OCI-LY1 (cell line): ENCODE data around the gene ANKRD2.

Experiments
- EZH2 ChIP-seq: fragments of 200-600 bp; sonication (generic), shearing (Covaris generic); IDR thresholded peaks from 2 replicates; pipeline ENCODE4 v1.8.0; 2017; ENCODE audit warnings: borderline replicate concordance, mixed run types, mild to moderate bottlenecking, antibody characterized with exemption, low read length, moderate library complexity, mixed read lengths
- TF ChIP-seq, protein P1 (sequence below): fragments of 200-600 bp; sonication (generic), shearing (Covaris generic); IDR thresholded peaks from 2 replicates; pipeline ENCODE4 v1.5.1; 2017; ENCODE audit warnings: mild to moderate bottlenecking, antibody characterized with exemption, low read length, moderate library complexity, mixed read lengths

DNA sequence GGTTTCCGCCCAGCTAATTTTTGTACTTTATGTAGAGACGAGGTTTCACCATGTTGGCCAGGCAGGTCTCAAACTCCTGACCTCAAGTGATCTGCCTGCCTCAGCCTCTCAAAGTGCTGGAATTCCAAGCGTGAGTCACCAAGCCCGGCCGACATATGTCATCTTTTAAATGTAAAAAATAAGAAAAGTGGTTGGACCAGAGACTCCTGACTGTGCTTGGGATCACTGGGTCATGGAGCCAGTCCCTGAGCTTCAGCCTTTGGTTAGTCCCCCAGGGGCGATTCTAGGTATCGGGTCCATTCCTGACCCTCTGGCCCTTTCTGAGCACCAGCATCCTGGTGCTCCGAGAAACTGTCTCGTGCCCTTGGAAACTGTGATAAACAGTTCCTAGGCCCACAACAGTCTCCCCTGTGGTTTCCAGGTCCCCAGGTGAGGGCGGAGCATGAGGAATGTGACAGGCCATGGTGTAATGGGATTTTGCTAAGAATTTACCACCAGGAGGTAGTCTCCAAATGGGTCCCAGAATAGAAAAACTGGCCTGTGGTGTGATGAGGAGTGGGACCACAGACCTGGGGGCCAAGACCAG is 41.1 kb upstream of the ANKRD2 start:
- TF ChIP-seq, protein P1, sequence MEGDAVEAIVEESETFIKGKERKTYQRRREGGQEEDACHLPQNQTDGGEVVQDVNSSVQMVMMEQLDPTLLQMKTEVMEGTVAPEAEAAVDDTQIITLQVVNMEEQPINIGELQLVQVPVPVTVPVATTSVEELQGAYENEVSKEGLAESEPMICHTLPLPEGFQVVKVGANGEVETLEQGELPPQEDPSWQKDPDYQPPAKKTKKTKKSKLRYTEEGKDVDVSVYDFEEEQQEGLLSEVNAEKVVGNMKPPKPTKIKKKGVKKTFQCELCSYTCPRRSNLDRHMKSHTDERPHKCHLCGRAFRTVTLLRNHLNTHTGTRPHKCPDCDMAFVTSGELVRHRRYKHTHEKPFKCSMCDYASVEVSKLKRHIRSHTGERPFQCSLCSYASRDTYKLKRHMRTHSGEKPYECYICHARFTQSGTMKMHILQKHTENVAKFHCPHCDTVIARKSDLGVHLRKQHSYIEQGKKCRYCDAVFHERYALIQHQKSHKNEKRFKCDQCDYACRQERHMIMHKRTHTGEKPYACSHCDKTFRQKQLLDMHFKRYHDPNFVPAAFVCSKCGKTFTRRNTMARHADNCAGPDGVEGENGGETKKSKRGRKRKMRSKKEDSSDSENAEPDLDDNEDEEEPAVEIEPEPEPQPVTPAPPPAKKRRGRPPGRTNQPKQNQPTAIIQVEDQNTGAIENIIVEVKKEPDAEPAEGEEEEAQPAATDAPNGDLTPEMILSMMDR: no peak
- no peak for TF ChIP-seq EZH2
